Measurements from ENCODE around the gene GNG12. TPM values are rescaled to one million over a fixed set of nuclear protein-coding genes. Genes with fewer than 3 reads are reported as not detected.
A peak's percentile ranks its signal among the peaks of the same experiment; 100 is the strongest.

GNG12 gene
- total RNA-seq, 1 donor from 2014 or later: 100 TPM

DNA sequence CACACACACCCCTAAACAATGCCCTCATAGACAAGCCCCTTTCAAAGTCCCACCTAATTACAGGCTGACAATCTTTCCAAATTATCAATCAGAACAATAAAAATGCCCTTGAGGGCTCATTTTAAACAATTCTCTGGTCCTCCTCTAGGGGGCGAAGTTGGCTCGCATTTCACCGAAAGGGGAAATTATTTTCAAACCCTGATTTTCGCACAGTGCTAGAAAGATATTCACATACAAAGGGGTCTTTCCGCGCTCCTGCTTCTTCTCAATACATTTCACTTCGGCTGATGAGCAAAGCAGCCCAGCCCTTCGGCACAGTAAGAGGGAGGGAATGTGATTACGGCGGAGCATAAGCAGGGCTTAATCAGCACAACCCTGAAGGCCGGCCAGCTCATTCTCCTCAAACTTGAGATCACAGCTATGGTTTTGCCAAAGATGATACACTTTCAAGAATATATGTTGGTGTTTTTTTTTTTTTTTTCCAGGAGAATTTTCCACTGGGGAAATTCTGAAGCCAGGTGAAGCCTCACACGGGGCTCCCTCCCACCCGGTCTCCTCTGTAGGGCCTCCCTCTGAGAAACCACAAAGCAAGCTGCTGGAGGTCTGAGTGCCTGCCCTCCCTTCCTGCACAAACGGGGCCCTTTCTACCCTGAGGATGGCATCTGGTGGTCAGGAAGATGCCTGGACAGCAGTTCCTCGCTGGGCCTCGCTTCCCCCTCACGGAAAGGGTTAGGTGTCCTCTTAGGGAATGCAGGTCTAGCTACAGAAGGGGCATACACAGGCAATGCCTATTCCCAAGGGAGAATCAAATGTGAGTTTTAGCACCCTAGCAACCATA, 66.9 kb downstream of the GNG12 start:
- Mint-ChIP-seq H3K9me3 (ENCODE audit: unreplicated experiment) (no peaks in the 10 kb centered on the region), H3K27me3 (ENCODE audit: unreplicated experiment) (no peaks in the 10 kb centered on the region), H3K4me1 (ENCODE audit: unreplicated experiment) (peaks cover 38% of the 10 kb centered on the region), H3K4me3 (ENCODE audit: unreplicated experiment) (peak overlapping the region; percentile 69), H3K36me3 (ENCODE audit: unreplicated experiment) (peaks cover 14% of the 10 kb centered on the region), H3K27ac (ENCODE audit: unreplicated experiment) (peak overlapping the region; percentile 88)
- TF ChIP-seq, protein P1, sequence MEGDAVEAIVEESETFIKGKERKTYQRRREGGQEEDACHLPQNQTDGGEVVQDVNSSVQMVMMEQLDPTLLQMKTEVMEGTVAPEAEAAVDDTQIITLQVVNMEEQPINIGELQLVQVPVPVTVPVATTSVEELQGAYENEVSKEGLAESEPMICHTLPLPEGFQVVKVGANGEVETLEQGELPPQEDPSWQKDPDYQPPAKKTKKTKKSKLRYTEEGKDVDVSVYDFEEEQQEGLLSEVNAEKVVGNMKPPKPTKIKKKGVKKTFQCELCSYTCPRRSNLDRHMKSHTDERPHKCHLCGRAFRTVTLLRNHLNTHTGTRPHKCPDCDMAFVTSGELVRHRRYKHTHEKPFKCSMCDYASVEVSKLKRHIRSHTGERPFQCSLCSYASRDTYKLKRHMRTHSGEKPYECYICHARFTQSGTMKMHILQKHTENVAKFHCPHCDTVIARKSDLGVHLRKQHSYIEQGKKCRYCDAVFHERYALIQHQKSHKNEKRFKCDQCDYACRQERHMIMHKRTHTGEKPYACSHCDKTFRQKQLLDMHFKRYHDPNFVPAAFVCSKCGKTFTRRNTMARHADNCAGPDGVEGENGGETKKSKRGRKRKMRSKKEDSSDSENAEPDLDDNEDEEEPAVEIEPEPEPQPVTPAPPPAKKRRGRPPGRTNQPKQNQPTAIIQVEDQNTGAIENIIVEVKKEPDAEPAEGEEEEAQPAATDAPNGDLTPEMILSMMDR (IDR thresholded peaks at IDR 0.05): peak; percentile 79
- DNase-seq (ENCODE audit: extremely low spot score, unreplicated experiment): no peak

DNA sequence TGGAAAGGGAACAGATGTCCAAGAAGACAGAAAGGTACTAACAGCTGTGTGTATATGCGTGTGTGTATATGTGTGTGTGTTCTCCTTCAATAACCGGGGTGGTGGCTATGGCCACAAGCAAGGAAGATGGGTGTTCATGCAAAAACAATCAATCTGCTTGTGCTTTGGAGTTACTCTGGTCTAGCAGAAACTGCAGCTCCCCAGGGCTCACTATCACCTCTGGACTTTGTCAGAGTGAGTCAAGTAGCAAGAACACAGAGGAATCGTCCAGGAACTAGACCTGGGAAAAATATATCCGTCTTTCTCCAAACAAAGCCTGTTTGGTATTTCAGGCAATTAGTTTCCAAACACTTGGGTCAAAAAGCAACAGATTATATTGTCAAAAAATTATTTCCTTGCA, 68.6 kb downstream of the GNG12 start:
- TF ChIP-seq, protein P1 (IDR thresholded peaks at IDR 0.05): no peak
- no peaks in the 10 kb centered on the region for H3K36me3 Mint-ChIP-seq (ENCODE audit: unreplicated experiment)
- no peak overlapping the region for H3K4me3 Mint-ChIP-seq (ENCODE audit: unreplicated experiment)
- no peaks in the 10 kb centered on the region for H3K27me3 Mint-ChIP-seq (ENCODE audit: unreplicated experiment)
- peaks cover 47% of the 10 kb centered on the region for H3K4me1 Mint-ChIP-seq (ENCODE audit: unreplicated experiment)
- no peaks in the 10 kb centered on the region for H3K9me3 Mint-ChIP-seq (ENCODE audit: unreplicated experiment)
- DNase-seq (ENCODE audit: extremely low spot score, unreplicated experiment): no peak
- H3K27ac Mint-ChIP-seq (ENCODE audit: unreplicated experiment): no peak overlapping the region

DNA sequence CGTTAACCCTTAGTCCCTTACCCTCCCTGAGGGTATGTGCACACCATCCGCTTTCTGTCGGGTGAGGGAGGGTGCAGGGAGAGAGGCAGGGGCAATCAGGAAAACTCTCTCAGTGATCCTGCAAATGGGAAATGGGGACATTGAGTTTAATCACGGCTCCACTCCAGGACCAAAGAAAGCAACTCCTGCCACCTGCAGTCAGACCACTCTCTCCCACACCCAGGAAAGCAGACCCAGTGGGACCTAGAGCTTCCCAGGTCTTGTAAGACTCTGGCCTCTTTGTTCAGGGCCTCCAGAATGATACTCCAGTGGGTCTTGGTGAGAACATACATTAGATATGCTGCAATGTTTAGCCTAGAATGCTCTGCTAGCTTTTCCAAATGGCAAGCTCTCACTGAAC, 71.5 kb downstream of the GNG12 start:
- peak overlapping the region; percentile 27 for H3K27ac Mint-ChIP-seq (ENCODE audit: unreplicated experiment)
- H3K27me3 Mint-ChIP-seq (ENCODE audit: unreplicated experiment): no peaks in the 10 kb centered on the region
- H3K9me3 Mint-ChIP-seq (ENCODE audit: unreplicated experiment): no peaks in the 10 kb centered on the region
- H3K36me3 Mint-ChIP-seq (ENCODE audit: unreplicated experiment): no peaks in the 10 kb centered on the region
- no peak for DNase-seq (ENCODE audit: extremely low spot score, unreplicated experiment)
- no peak overlapping the region for H3K4me3 Mint-ChIP-seq (ENCODE audit: unreplicated experiment)
- peaks cover 44% of the 10 kb centered on the region for H3K4me1 Mint-ChIP-seq (ENCODE audit: unreplicated experiment)
- TF ChIP-seq, protein P1 (IDR thresholded peaks at IDR 0.05): no peak

DNA sequence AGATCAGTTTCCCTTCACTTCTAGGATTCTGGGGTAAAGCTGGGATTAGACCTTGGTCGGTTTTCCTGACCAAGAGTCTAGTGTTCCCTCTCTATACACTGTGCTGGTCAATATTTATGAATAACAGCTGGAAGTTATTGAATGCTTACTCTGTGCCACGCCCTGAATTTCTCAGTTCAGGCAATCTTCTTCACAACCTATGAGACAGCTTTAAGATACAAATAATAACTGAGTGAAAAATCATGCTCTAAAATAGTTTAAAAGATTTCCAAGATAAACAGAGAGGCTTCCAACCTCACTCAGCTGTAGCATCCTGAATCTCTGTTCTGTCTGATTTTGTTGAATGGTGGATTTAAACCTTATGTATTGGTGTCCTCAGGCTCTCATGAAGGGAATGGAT, 72.2 kb downstream of the GNG12 start:
- H3K27me3 Mint-ChIP-seq (ENCODE audit: unreplicated experiment): no peaks in the 10 kb centered on the region
- H3K9me3 Mint-ChIP-seq (ENCODE audit: unreplicated experiment): no peaks in the 10 kb centered on the region
- DNase-seq (ENCODE audit: extremely low spot score, unreplicated experiment): no peak
- TF ChIP-seq, protein P1 (IDR thresholded peaks at IDR 0.05): no peak
- no peaks in the 10 kb centered on the region for H3K36me3 Mint-ChIP-seq (ENCODE audit: unreplicated experiment)
- peaks cover 38% of the 10 kb centered on the region for H3K4me1 Mint-ChIP-seq (ENCODE audit: unreplicated experiment)
- peak overlapping the region; percentile 27 for H3K27ac Mint-ChIP-seq (ENCODE audit: unreplicated experiment)
- no peak overlapping the region for H3K4me3 Mint-ChIP-seq (ENCODE audit: unreplicated experiment)

DNA sequence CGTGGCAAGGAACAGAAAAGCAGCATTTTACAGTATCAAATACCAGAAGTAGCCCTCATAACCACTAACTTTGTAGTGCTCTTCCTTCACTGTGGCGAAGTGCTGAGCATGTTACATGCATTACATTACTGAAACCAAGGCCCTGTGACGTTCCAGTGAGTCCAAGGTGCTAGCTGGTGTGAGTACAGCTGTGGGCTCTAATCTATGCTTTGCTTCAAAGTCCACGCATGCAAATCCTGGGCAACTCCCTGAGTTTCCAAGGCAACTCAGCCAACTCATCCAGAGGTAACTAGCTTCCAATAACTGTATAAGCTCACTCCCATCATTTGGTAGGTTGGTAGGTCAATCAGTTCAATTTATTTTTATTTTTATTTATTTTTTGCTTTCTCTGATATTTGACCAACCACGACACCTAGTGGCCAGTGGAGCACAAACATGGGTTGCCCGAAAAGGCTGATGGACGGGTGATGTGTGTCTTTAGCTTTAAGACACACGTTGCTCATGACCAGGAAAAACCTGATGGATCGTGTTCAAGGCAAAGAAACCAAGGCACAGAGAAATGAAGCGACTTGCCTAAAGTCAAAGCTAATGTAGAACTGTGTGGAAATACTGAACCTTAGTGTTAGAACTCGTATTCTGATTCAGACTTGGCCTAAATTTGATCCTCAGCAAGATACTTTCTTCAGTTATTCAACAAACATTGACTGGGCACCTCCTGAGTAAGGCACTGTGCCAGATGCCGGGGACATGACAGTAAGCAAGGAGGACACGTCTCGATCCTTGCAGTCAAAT, 73.0 kb downstream of the GNG12 start:
- TF ChIP-seq, protein P1 (IDR thresholded peaks at IDR 0.05): peak; percentile 95
- DNase-seq (ENCODE audit: extremely low spot score, unreplicated experiment): no peak
- peaks cover 30% of the 10 kb centered on the region for H3K4me1 Mint-ChIP-seq (ENCODE audit: unreplicated experiment)
- no peaks in the 10 kb centered on the region for H3K9me3 Mint-ChIP-seq (ENCODE audit: unreplicated experiment)
- no peak overlapping the region for H3K4me3 Mint-ChIP-seq (ENCODE audit: unreplicated experiment)
- H3K27ac Mint-ChIP-seq (ENCODE audit: unreplicated experiment): peak overlapping the region; percentile 58
- no peaks in the 10 kb centered on the region for H3K27me3 Mint-ChIP-seq (ENCODE audit: unreplicated experiment)
- no peaks in the 10 kb centered on the region for H3K36me3 Mint-ChIP-seq (ENCODE audit: unreplicated experiment)
